Dendritic cell treated with granulocyte-macrophage colony-stimulating factor and Interleukin-4, amounts not matched to agents 40 ng/mL and 50 ng/mL, for 4 days (primary cell): ENCODE results near the gene DIRAS2.
"Not testable (repeated sequence)": the region's sequence is repeated elsewhere in the genome, so short reads cannot be mapped to it uniquely, and the experiment has no call there.

Source experiments
- H3K27ac Mint-ChIP-seq: one replicate; pipeline ENCODE4 v1.8.0; 2022; ENCODE audit warnings: mild to moderate bottlenecking, mixed read lengths
- H3K27me3 Mint-ChIP-seq: one replicate; pipeline ENCODE4 v1.8.0; 2022; ENCODE audit warnings: mild to moderate bottlenecking, mixed read lengths
- H3K36me3 Mint-ChIP-seq: one replicate; pipeline ENCODE4 v1.8.0; 2022; ENCODE audit warnings: low read depth, mixed read lengths
- H3K4me1 Mint-ChIP-seq: one replicate; pipeline ENCODE4 v1.8.0; 2022; ENCODE audit warnings: low read depth, mixed read lengths
- H3K4me3 Mint-ChIP-seq: one replicate; pipeline ENCODE4 v1.8.0; 2022; ENCODE audit warnings: mild to moderate bottlenecking, moderate library complexity, mixed read lengths
- H3K9me3 Mint-ChIP-seq: one replicate; pipeline ENCODE4 v1.8.0; 2022; ENCODE audit warnings: mixed read lengths
- intact Hi-C: fragments of 100-400 bp; cut with micrococcal nuclease; formaldehyde crosslinking; loops from one replicate; pipeline ENCODE4 v1.15.0; 2022

The DIRAS2 gene, protein sequence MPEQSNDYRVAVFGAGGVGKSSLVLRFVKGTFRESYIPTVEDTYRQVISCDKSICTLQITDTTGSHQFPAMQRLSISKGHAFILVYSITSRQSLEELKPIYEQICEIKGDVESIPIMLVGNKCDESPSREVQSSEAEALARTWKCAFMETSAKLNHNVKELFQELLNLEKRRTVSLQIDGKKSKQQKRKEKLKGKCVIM

DNA sequence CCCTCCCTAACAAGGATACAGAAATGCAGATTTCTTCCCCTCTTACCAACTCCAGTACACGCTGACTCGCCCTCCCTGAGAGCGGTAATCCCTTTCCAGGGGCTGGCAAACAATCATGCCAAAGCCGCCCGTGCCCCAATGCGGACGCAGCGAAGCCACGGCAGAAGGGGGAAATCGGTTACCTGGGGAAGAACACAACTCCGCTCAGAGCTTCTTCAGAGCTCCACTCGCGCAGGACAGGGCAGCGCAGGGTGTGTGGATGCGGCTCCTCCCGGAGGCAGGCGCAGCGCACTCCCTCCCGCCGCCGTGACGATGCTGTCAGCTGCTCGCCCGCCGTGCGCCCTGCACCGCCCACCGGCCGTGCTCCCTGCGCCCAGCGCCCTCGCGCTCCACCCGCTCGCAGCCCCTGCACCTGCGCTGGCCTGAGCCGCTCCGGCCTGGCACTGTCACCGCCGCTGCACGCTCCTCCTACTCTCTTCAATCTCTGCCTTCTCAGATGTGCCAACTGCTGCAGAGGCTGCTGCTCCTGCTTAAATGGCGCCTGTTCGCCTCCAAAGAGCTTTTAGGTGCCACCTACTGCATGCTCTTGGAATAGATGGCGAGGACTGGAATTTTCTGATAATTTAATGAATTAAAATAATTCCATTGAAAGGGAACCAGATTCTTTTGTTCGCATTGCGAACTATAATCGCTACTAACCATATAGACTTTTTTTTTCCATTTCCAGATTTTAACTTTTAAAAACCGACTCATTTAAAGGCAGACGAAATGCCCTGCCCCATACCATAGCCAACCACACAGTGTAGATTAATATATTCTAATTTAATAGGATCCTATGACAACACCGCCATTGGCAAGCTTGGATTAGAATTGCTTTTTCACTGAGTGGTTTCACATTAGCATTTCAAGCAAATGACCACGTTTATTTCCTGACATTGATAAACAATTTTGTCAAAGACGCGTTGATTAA, at the start of gene DIRAS2:
TSS of gene DIRAS2 (minus strand) at position 255 of the 970 bp plus-strand sequence. CDS start 28,997 bp downstream, outside the sequence.
- H3K4me3 Mint-ChIP-seq: peak within 1 kb of the TSS; percentile 77
- H3K4me1 Mint-ChIP-seq: no peaks in the 10 kb centered on the region
- peaks cover 61% of the 10 kb centered on the region for H3K27me3 Mint-ChIP-seq
- intact Hi-C loops: loop anchor here (10.0 kb wide), 1 partner anchor 498 kb away; no protein-coding TSS in a partner anchor
- no peaks in the 10 kb centered on the region for H3K9me3 Mint-ChIP-seq
- no peaks in the 10 kb centered on the region for H3K36me3 Mint-ChIP-seq
- no peak within 1 kb of the TSS for H3K27ac Mint-ChIP-seq

DNA sequence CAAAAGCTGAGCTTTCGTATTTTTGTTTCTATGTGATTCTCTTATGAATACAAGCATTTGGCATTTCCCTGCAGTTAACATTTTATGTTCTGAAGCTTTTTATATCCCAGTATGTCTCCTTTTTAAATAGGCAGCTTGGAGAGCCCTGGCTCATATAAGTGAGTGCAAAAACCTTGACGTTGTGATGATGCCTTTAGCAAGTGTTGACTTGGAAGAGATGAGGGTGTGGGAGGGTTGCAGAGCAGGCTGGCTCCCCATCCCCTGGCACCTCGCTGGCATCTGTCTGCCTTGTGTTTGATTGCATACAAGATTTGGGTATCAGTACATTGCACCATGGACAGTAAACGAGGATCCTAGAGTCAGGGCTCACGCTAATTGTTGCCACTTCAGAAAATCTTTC, 42.1 kb upstream of the DIRAS2 start:
- H3K27me3 Mint-ChIP-seq: no peaks in the 10 kb centered on the region
- no peak overlapping the region for H3K27ac Mint-ChIP-seq
- H3K4me3 Mint-ChIP-seq: no peak overlapping the region
- intact Hi-C loops: no loop called here
- no peaks in the 10 kb centered on the region for H3K36me3 Mint-ChIP-seq
- H3K9me3 Mint-ChIP-seq: peaks cover 18% of the 10 kb centered on the region
- no peaks in the 10 kb centered on the region for H3K4me1 Mint-ChIP-seq

DNA sequence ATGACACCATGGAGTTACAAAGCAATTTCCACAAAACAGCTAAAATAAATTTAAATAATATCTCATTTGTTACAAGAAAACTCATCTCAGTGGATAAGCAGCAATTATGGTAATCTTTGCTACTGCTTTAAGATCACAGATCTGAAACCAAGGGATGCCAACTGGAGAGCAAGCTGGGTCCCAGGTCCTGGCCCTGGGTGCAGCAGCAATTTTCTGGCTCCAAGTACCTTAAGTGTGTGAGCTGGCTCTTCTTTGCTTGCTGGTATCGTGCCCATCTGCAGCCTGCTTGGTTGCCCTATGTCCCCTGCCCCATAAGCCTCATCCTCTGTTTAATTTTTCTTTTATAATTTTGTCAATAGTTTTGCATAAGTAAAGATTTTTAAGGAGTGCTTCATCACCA, 41.5 kb upstream of the DIRAS2 start:
- intact Hi-C loops: no loop called here
- Mint-ChIP-seq H3K27me3 (no peaks in the 10 kb centered on the region), H3K36me3 (no peaks in the 10 kb centered on the region), H3K9me3 (peaks cover 18% of the 10 kb centered on the region), H3K4me1 (no peaks in the 10 kb centered on the region), H3K27ac (no peak overlapping the region), H3K4me3 (no peak overlapping the region)

DNA sequence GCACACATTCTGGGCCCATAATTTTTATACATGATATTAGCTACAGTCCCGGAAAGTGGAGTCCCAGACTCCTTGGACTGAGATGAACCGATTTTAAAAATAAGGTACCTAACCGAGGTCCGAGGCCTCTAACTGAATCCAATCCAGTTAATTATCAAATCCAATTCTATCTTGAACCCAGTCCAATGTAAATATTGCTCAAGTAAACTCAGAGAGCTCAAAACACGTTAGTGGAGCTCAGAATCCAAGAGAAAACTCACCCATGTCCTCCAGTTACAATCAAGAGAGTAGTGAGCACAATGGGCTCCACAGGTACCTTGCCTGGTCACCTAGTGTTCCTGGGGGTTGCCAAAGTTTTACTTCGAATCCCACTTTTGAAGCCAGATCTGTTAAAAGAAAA, 37.9 kb upstream of the DIRAS2 start:
- H3K4me1 Mint-ChIP-seq: no peaks in the 10 kb centered on the region
- H3K36me3 Mint-ChIP-seq: no peaks in the 10 kb centered on the region
- H3K4me3 Mint-ChIP-seq: no peak overlapping the region
- H3K27ac Mint-ChIP-seq: no peak overlapping the region
- intact Hi-C loops: no loop called here
- H3K27me3 Mint-ChIP-seq: no peaks in the 10 kb centered on the region
- H3K9me3 Mint-ChIP-seq: no peaks in the 10 kb centered on the region

DNA sequence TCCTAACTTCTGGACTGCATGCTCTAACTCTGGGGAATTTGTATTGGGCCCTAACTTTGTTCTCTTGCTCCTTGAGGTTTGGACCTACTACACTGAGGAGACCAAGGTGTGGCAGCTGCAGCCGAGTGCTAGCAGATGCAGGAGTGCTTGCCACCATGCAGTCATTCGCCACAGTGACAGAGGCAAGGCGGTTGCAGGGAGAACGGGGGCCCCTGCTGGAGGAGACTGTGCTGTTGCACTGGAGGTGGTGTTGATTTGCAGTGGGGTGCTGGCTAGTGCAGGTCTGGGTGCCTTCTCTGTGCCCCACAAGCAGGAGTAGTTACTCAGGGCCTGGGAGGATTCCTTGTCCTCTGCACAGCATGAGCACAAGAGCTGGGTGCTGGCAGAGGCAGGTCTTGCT, 22.4 kb upstream of the DIRAS2 start:
- intact Hi-C loops: no loop called here
- Mint-ChIP-seq H3K36me3 (no peaks in the 10 kb centered on the region), H3K9me3 (peaks cover 14% of the 10 kb centered on the region), H3K27me3 (peaks cover 13% of the 10 kb centered on the region), H3K4me3 (no peak overlapping the region), H3K4me1 (no peaks in the 10 kb centered on the region), H3K27ac (no peak overlapping the region)

DNA sequence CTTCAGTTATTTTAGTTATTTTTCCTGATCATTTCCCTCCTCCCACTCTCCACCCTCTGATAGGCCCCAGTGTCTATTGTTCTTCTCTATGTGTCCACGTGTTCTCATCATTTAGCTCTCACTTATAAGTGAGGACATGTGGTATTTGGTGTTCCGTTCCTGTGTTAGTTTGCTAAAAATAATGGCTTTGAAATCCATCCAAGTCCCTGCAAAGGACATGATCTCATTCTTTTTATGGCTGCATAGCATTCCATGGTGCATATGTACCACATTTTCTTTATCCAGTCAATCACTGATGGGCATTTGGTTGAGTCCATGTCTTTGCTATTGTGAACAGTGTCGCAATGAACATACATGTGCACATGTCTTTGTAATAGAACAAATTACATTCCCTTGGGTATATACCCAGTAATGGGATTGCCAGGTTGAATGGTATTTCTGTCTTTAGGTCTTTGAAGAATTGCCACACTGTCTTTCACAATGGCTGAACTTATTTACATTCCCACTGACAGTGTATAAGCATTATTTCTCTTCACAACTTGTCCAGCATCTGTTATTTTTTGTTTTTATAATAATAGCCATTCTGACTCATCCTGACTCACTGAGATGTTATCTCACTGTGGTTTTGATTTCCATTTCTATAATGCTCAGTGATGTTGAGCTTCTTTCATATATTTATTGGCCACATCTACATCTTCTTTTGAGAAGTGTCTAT, 17.2 kb upstream of the DIRAS2 start:
- Mint-ChIP-seq H3K27me3 (peaks cover 14% of the 10 kb centered on the region), H3K27ac (no peak overlapping the region)
- intact Hi-C loops: no loop called here

DNA sequence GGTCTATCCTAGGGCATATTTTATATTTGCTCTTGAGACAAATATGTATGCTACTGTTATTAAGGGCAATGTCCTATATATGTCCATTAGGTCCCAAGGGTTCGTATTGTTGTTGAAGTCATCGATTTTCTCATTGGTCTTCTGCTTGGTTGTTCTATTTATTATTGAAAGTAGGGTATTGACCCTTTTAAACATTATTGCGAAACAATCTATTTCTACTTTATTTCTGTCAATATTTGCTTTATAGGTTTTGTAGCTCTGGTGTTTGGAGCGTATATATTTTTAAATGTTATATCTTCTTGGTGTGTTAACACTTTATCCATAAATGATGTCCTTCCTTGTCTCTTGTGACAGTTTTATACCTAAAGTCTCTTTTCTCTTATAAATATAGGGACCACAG, 16.2 kb upstream of the DIRAS2 start:
- Mint-ChIP-seq H3K27ac (no peak overlapping the region), H3K4me3 (no peak overlapping the region), H3K36me3 (no peaks in the 10 kb centered on the region), H3K4me1 (no peaks in the 10 kb centered on the region), H3K9me3 (no peaks in the 10 kb centered on the region), H3K27me3 (peaks cover 16% of the 10 kb centered on the region)
- intact Hi-C loops: no loop called here

More for the DNA sequence above, 17.2 kb upstream of the DIRAS2 start:
- no peak overlapping the region for H3K4me3 Mint-ChIP-seq
- H3K4me1 Mint-ChIP-seq: no peaks in the 10 kb centered on the region
- no peaks in the 10 kb centered on the region for H3K36me3 Mint-ChIP-seq
- no peaks in the 10 kb centered on the region for H3K9me3 Mint-ChIP-seq

DNA sequence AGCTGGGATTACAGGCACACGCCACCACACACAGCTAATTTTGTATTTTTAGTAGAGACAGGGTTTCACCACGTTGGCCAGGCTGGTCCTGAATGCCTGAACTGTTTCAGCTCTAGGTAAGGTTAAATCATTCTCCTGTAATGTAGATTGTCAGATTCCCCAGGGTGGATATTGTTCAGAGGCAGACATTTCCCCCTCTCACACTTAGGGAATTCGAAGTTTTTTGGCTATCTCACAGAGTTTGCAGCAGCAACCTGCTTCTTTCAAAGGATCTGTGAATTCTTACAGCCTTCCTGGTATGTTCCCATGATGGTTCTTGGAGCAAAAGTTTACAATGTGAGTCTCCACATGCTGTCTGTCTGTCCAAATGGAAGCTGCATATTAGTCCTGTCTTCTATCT, 15.6 kb upstream of the DIRAS2 start:
- Mint-ChIP-seq H3K27ac (no peak overlapping the region), H3K4me1 (no peaks in the 10 kb centered on the region), H3K9me3 (peaks cover 5% of the 10 kb centered on the region), H3K36me3 (no peaks in the 10 kb centered on the region), H3K4me3 (no peak overlapping the region), H3K27me3 (peaks cover 16% of the 10 kb centered on the region)
- intact Hi-C loops: no loop called here

DNA sequence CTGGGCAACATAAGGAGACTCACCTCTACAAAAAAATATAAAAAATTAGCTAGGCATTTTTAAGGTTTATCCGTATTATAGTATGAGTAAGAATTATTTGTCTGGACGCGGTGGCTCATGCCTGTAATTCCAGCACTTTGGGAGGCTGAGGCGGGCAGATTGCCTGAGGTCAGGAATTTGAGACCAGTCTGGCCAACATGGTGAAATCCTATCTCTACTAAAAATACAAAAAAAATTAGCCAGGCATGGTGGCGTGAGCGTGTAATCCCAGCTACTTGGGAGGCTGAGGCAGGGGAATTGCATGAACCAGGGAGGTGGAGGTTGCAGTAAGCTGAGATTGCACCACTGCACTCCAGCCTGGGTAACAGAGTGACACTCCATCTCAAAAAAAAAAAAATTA, 14.3 kb upstream of the DIRAS2 start:
- H3K36me3 Mint-ChIP-seq, H3K27me3 Mint-ChIP-seq, H3K9me3 Mint-ChIP-seq, intact Hi-C loops, H3K4me3 Mint-ChIP-seq, H3K27ac Mint-ChIP-seq, H3K4me1 Mint-ChIP-seq: not testable (repeated sequence)

DNA sequence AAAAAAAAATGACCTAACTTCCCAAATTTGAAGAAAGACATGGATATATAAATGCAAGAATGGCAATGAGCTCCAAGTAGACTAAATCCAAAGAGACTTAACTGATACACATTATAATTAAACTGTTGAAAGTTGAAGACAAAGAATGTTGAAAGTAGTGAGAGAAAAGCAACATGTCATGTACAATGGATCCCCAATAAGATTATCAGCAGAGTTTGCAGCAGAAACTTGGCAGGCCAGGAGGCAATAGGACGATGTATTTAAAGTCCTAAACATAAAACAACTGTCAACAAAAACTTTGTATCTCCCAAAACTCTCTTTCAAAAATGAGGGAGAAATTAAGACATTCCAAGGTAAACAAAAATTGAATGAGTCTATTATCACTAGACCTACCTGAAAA, 8.6 kb upstream of the DIRAS2 start:
- peaks cover 24% of the 10 kb centered on the region for H3K27me3 Mint-ChIP-seq
- no peak overlapping the region for H3K27ac Mint-ChIP-seq
- peaks cover 28% of the 10 kb centered on the region for H3K9me3 Mint-ChIP-seq
- intact Hi-C loops: no loop called here
- H3K36me3 Mint-ChIP-seq: no peaks in the 10 kb centered on the region
- no peaks in the 10 kb centered on the region for H3K4me1 Mint-ChIP-seq
- no peak overlapping the region for H3K4me3 Mint-ChIP-seq

DNA sequence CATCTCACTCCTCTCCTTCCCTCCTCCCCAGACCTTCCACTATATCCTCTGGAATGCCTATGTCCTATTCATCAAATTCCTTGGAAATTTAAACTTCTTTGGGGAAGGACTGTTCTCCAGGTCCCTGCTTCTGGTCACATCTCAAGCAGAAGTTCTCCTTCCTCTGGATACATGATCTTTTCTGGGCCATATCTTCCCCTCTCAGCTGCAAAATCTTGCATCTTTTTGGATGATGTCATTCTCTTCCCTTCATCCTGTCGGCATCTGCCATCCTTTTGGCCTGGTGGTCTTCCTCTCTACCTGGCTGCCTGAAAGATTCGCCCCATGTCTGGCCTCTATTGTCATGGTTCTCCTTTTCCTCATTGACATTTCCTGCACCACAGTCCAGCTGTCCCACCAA, 5.2 kb upstream of the DIRAS2 start:
- Mint-ChIP-seq H3K4me1 (no peaks in the 10 kb centered on the region), H3K36me3 (no peaks in the 10 kb centered on the region), H3K27ac (no peak overlapping the region), H3K27me3 (peaks cover 40% of the 10 kb centered on the region), H3K4me3 (no peak overlapping the region), H3K9me3 (peaks cover 20% of the 10 kb centered on the region)
- intact Hi-C loops: loop anchor here (10.0 kb wide), 1 partner anchor 503 kb away; no protein-coding TSS in a partner anchor

DNA sequence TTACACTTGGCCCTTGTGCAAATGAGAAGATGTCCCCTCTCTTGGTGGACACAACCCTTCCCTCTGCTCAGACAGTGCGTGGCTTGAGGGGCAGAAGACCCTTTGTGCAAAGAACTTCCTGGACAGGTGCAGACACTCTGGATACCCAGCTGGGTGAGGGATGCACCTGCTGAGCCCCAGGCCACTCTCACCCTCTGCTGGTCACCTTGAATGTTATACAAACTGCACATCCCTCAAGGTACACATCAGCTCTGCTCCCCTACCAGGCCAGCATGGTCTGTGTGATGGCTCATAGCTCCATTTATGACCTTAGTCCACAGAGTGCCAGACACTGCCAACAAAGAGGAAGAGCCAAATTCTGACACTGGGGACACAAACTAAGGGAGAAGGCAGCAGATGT, 3.1 kb upstream of the DIRAS2 start:
- Mint-ChIP-seq H3K4me1 (no peaks in the 10 kb centered on the region), H3K27me3 (peaks cover 57% of the 10 kb centered on the region), H3K36me3 (no peaks in the 10 kb centered on the region), H3K27ac (no peak overlapping the region), H3K9me3 (peaks cover 12% of the 10 kb centered on the region), H3K4me3 (no peak overlapping the region)
- intact Hi-C loops: loop anchor here (10.0 kb wide), 1 partner anchor 501 kb away; no protein-coding TSS in a partner anchor

DNA sequence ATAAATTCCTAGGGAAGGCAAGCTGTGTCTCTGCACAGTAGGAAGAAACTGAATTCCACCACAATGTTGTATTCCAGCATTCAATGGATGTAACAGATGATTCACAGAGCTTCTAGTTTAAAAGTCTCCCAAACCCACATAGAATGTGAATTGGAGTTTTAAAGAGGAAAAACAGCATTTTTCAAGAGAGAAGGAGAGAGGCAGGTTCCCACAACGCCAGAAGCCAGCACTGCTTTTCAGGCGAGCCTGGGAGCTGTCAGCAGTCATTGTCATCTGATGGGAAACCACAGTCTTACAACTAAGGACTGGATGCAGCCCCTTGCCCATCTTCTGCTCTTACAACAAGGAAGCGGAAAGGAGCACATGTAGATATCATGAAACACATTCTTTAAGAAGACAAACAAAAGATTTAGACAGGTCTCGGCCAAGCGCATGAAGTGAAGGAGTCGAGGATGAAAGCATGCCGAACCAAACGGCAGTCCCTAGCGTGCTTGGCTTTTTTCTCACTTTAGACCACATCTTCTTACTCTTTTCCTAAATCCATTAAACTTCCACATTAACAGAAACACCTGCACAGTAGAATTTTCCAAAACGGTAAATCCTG, 638 bp downstream of the DIRAS2 start:
- H3K4me1 Mint-ChIP-seq: no peaks in the 10 kb centered on the region
- intact Hi-C loops: loop anchor here (10.0 kb wide), 1 partner anchor 497 kb away; no protein-coding TSS in a partner anchor
- no peaks in the 10 kb centered on the region for H3K9me3 Mint-ChIP-seq
- H3K27ac Mint-ChIP-seq: no peak overlapping the region
- H3K27me3 Mint-ChIP-seq: peaks cover 61% of the 10 kb centered on the region
- no peak overlapping the region for H3K4me3 Mint-ChIP-seq
- no peaks in the 10 kb centered on the region for H3K36me3 Mint-ChIP-seq
